Brain microvascular endothelial cell (primary cell): ENCODE data around the gene DLG1.

ENCODE experiments used
- DNase-seq: peaks from one replicate; pipeline ENCODE4 v3.0.0-alpha.2; 2020
- H3K27ac ChIP-seq: fragments of 250-450 bp; sonication (Bioruptor Pico); 2 replicates; pipeline ENCODE4 v1.5.1; 2020; ENCODE audit warnings: mild to moderate bottlenecking, moderate library complexity
- H3K27me3 ChIP-seq: fragments of 250-450 bp; sonication (Bioruptor Pico); replicated peaks from 2 replicates; pipeline ENCODE4 v1.5.1; 2020; ENCODE audit warnings: mild to moderate bottlenecking
- H3K36me3 ChIP-seq: fragments of 250-450 bp; sonication (Bioruptor Pico); replicated peaks from 2 replicates; pipeline ENCODE4 v1.5.1; 2020; ENCODE audit warnings: mild to moderate bottlenecking
- H3K4me3 ChIP-seq: 2 replicates; pipeline ENCODE4 v1.5.1; 2011; ENCODE audit warnings: low read depth, mild to moderate bottlenecking, control low read depth, low read length, moderate library complexity
- CTCF ChIP-seq: IDR thresholded peaks from 2 replicates; pipeline ENCODE4 v1.5.1; 2011; ENCODE audit warnings: low read depth, mild to moderate bottlenecking, moderate library complexity, low read length, control low read depth, inconsistent platforms; ENCODE audit errors: missing control alignments
- in situ Hi-C: cut with HindIII; loops from 2 replicates; pipeline ENCODE4 v1.10.0; 2017; ENCODE audit warnings: low sequenced_read_pairs, low pct_ligation_motif_present

Gene DLG1

GRCh38 chr3:197083486-197083885 is 214.9 kb downstream of the DLG1 start:
- Histone ChIP-seq H3K27ac (peak overlapping the region; percentile 27), H3K36me3 (peaks cover 12% of the 10 kb centered on the region), H3K27me3 (no peaks in the 10 kb centered on the region), H3K4me3 (no peak overlapping the region)
- in situ Hi-C loops, result no loop called here
- peak; percentile 84 for DNase-seq
- no peak for TF ChIP-seq CTCF

- no peak for DNase-seq
- TF ChIP-seq CTCF, result no peak
- in situ Hi-C loops, result no loop called here
- Histone ChIP-seq H3K36me3 (peaks cover 13% of the 10 kb centered on the region), H3K27me3 (no peaks in the 10 kb centered on the region), H3K4me3 (no peak overlapping the region), H3K27ac (peak overlapping the region; percentile 27)
Measured at GRCh38 chr3:197082871-197083270, 215.5 kb downstream of the DLG1 start.

- H3K4me3 ChIP-seq, result no peak overlapping the region
- in situ Hi-C loops, result no loop called here
- no peaks in the 10 kb centered on the region for H3K27me3 ChIP-seq
- no peak for TF ChIP-seq CTCF
- H3K27ac ChIP-seq, result no peak overlapping the region
- no peak for DNase-seq
- H3K36me3 ChIP-seq, result peaks cover 32% of the 10 kb centered on the region
Measured at GRCh38 chr3:197080344-197080743, 218.1 kb downstream of the DLG1 start.

- no peak for TF ChIP-seq CTCF
- Histone ChIP-seq H3K36me3 (peaks cover 41% of the 10 kb centered on the region), H3K27ac (no peak overlapping the region), H3K4me3 (no peak overlapping the region), H3K27me3 (no peaks in the 10 kb centered on the region)
- in situ Hi-C loops, result no loop called here
- no peak for DNase-seq
Measured at GRCh38 chr3:197076415-197076814, 222.0 kb downstream of the DLG1 start.

- no peak for TF ChIP-seq CTCF
- in situ Hi-C loops, result no loop called here
- DNase-seq, result no peak
- no peak overlapping the region for H3K27ac ChIP-seq
- H3K4me3 ChIP-seq, result no peak overlapping the region
- H3K27me3 ChIP-seq, result no peaks in the 10 kb centered on the region
- peaks cover 40% of the 10 kb centered on the region for H3K36me3 ChIP-seq
Measured at GRCh38 chr3:197068077-197068476, 230.3 kb downstream of the DLG1 start.

- H3K27me3 ChIP-seq, result no peaks in the 10 kb centered on the region
- DNase-seq, result no peak
- no peak overlapping the region for H3K27ac ChIP-seq
- peaks cover 60% of the 10 kb centered on the region for H3K36me3 ChIP-seq
- TF ChIP-seq CTCF, result no peak
- no peak overlapping the region for H3K4me3 ChIP-seq
- in situ Hi-C loops, result no loop called here
Measured at GRCh38 chr3:197064771-197065170, 233.6 kb downstream of the DLG1 start.
